HepG2 (cell line): ENCODE measurements around the gene ZNF814. TPM values are rescaled to one million over a fixed set of nuclear protein-coding genes. Genes with fewer than 3 reads are reported as not detected.
"Not testable (repeated sequence)": the region's sequence is repeated elsewhere in the genome, so short reads cannot be mapped to it uniquely, and the experiment has no call there.

Experiments
- ATAC-seq: fragments of 200-7000 bp; cut with Tn5 transposase; 3 replicates; pipeline ENCODE4 v1.9.1; 2020; ENCODE audit warnings: mild to moderate bottlenecking, moderate library complexity
- BruUV-seq: library from RNA; stranded (reverse); fragments of 400-500 nt; replicated peaks from 2 replicates; lab custom pipeline; 2021; lab: Mats Ljungman, UMichigan
- CTCF ChIA-PET: fragments of 300-600 bp; formaldehyde crosslinking; extraction: SDS; loops from one replicate; lab custom pipeline; 2021; ENCODE audit warnings: low total read pairs, inconsistent platforms, low intra/inter-chr PET ratio; lab: Yijun Ruan, JAX
- POLR2A ChIA-PET: fragments of 350-600 bp; sonication (Branson Sonifier 250); formaldehyde crosslinking; loops from one replicate; lab custom pipeline; 2020; ENCODE audit warnings: antibody characterized with exemption, inconsistent platforms; lab: Yijun Ruan, JAX
- DNase-seq: peaks from one replicate; pipeline ENCODE4 v3.0.0-alpha.2; 2015; ENCODE audit warnings: low spot score
- FAIRE-seq: peaks from 3 replicates; lab custom pipeline; 2011; peaks lifted over from hg19 to GRCh38; lab: Jason Lieb, UNC
- H2AFZ ChIP-seq: one replicate; pipeline ENCODE4 v1.6.1; 2011; ENCODE audit warnings: low read length, inconsistent platforms
- H3K27ac ChIP-seq: fragments of 300-600 bp; 3 replicates; pipeline ENCODE4 v1.8.0; 2011; ENCODE audit warnings: mixed run types, mild to moderate bottlenecking, mixed read lengths, low read length, inconsistent platforms; ENCODE audit not compliant: insufficient read depth; ENCODE audit errors: extremely low read length
- H3K27me3 ChIP-seq, 2 experiments: fragments of 200-600 bp in 1 of 2; 2 replicates in 1 of 2; 3 replicates in 1 of 2; pipeline versions ENCODE4 v1.6.0 to v1.8.0; 2011; ENCODE audit warnings: low read length in 2 of 2, mild to moderate bottlenecking in 2 of 2, moderate library complexity in 2 of 2, inconsistent platforms in 1 of 2; ENCODE audit not compliant: insufficient read depth in 2 of 2, control insufficient read depth in 1 of 2
- H3K36me3 ChIP-seq, 2 experiments: fragments of 200-600 bp in 1 of 2; replicated peaks in 1 of 2; 2 replicates in 1 of 2; 3 replicates in 1 of 2; pipeline versions ENCODE4 v1.5.1 to v1.8.0; 2011; ENCODE audit warnings: low read length in 2 of 2, inconsistent platforms in 1 of 2; ENCODE audit not compliant: insufficient read depth in 2 of 2, control insufficient read depth in 1 of 2
- H3K4me1 ChIP-seq: 2 replicates; pipeline ENCODE4 v1.5.1; 2012; ENCODE audit warnings: low read length, inconsistent platforms; ENCODE audit not compliant: insufficient read depth
- H3K4me2 ChIP-seq: 2 replicates; pipeline ENCODE4 v1.6.0; 2011; ENCODE audit warnings: low read depth, low read length, inconsistent platforms
- H3K4me3 ChIP-seq, 3 experiments: fragments of 200-600 bp in 1 of 3; sonication (generic), shearing (Covaris generic) in 1 of 3; replicated peaks in 1 of 3; 2 replicates each; pipeline ENCODE4 v1.5.1; 2011 to 2016; ENCODE audit warnings: low read length in 3 of 3, inconsistent platforms in 2 of 3, low read depth in 2 of 3, mild to moderate bottlenecking in 2 of 3, control low read depth in 1 of 3, mixed read lengths in 1 of 3; ENCODE audit not compliant: insufficient read depth in 1 of 3
- H3K79me2 ChIP-seq: one replicate; pipeline ENCODE4 v1.6.1; 2011; ENCODE audit warnings: low read length, inconsistent platforms; ENCODE audit not compliant: insufficient read depth
- H3K9ac ChIP-seq: 2 replicates; pipeline ENCODE4 v1.6.0; 2011; ENCODE audit warnings: mild to moderate bottlenecking, low read depth, low read length, inconsistent platforms; ENCODE audit not compliant: insufficient read depth
- H3K9me3 ChIP-seq: 2 replicates; pipeline ENCODE4 v1.5.1; 2012; ENCODE audit warnings: mild to moderate bottlenecking, low read length
- H4K20me1 ChIP-seq: 2 replicates; pipeline ENCODE4 v1.6.0; 2011; ENCODE audit warnings: inconsistent platforms, mild to moderate bottlenecking, low read length, moderate library complexity; ENCODE audit not compliant: insufficient read depth
- GZF1 ChIP-seq: sonication (generic); formaldehyde crosslinking; IDR thresholded peaks from 2 replicates; pipeline ENCODE4 v1.5.1; 2020; ENCODE audit warnings: mild to moderate bottlenecking, missing genetic modification reagents
- PLRG1 ChIP-seq: fragments of 450-650 bp; conservative IDR thresholded peaks from 2 replicates; pipeline ENCODE4 v1.6.1; 2016
- RBM22 ChIP-seq: fragments of 200-400 bp; formaldehyde crosslinking; optimal IDR thresholded peaks from 2 replicates; pipeline ENCODE3; 2017; ENCODE audit warnings: mild to moderate bottlenecking, low read length, moderate library complexity
- SP4 ChIP-seq: sonication (generic); formaldehyde crosslinking; IDR thresholded peaks from 2 replicates; pipeline ENCODE4 v1.8.1; 2023; ENCODE audit warnings: mild to moderate bottlenecking, missing genetic modification reagents
- ZC3H13 ChIP-seq: sonication (generic); formaldehyde crosslinking; IDR thresholded peaks from 2 replicates; pipeline ENCODE4 v1.8.1; 2023; ENCODE audit warnings: mild to moderate bottlenecking, missing genetic modification reagents, moderate library complexity
- WGBS: methylation state at CpG from one replicate; pipeline ENCODE4 v1.1.6; 2017; ENCODE audit warnings: low lambda C conversion rate; 5-methylcytosine and 5-hydroxymethylcytosine counted together
- in situ Hi-C: cut with HindIII; loops from 2 replicates; pipeline ENCODE4 v1.10.0; 2017; ENCODE audit warnings: low pct_unique_long_range_greater_than_20kb; ENCODE audit not compliant: extremely low pct_ligation_motif_present
- intact Hi-C: fragments of 100-400 bp; cut with micrococcal nuclease; formaldehyde crosslinking; loops from one replicate; pipeline ENCODE4 v1.10.0; 2022; ENCODE audit not compliant: unreplicated experiment
- polyA plus RNA-seq, 8 experiments: library from polyadenylated mRNA; depleted of rRNA in 3 of 8; stranded (reverse) in 7 of 8; unstranded in 1 of 8; fragments of >200 nt; fragmentation: Illumina TruSeq in 4 of 8; extraction: Trizol in 4 of 8; gene quantifications; 2 replicates each; pipeline versions ENCODE4 v1.2.1 to v1.2.3, GENCODE V29; 2011 to 2016; ENCODE audit warnings: low read depth in 4 of 8, missing spikeins in 1 of 8, mixed read lengths in 1 of 8; ENCODE audit not compliant: insufficient read depth in 1 of 8
- total RNA-seq, 5 experiments: library from RNA; depleted of rRNA; stranded (reverse); fragments of >200 nt; fragmentation: Illumina TruSeq; extraction: Trizol; gene quantifications; 2 replicates each; pipeline ENCODE4 v1.2.3, GENCODE V29; 2016; ENCODE audit warnings: low read depth in 1 of 5
- TF ChIP-seq, protein P1 (sequence below): sonication (generic); formaldehyde crosslinking; IDR thresholded peaks from 2 replicates; pipeline ENCODE4 v1.4.0; 2020; ENCODE audit warnings: mild to moderate bottlenecking, missing genetic modification reagents
- TF ChIP-seq, protein P2 (sequence below): sonication (generic); formaldehyde crosslinking; IDR thresholded peaks from 2 replicates; pipeline ENCODE4 v1.8.1; 2023; ENCODE audit warnings: mild to moderate bottlenecking, missing genetic modification reagents, borderline replicate concordance

Gene ZNF814
- total and polyA plus RNA-seq, 2 of the 13 experiments (the other 11 are each of a cell fraction or from before 2014, with no cell fraction given): 2.5 to 3.4 TPM

- Histone ChIP-seq H2AFZ (no peak overlapping the region), H3K9ac (no peak overlapping the region), H3K27me3 (no peaks in the 10 kb centered on the region), H3K4me1 (no peaks in the 10 kb centered on the region), H3K27ac (no peak overlapping the region), H3K4me3 (no peak overlapping the region), H3K79me2 (no peaks in the 10 kb centered on the region), H4K20me1 (no peaks in the 10 kb centered on the region), H3K9me3 (peaks cover 4% of the 10 kb centered on the region; the same call in 1 of the 2 replicates), H3K4me2 (no peak overlapping the region), H3K36me3 (peaks cover 5 to 24% of the 10 kb centered on the region in 2 experiments)
- in situ Hi-C loops: no loop called here
- no TSS peak for BruUV-seq
- no peak for ATAC-seq
- DNase-seq: no peak
- WGBS: 98% methylated on average over 2 of the region's 2 CpGs
- ChIA-PET POLR2A (no interaction called here), CTCF (no interaction called here)
- no peak for TF ChIP-seq SP4 (CRISPR knock-in tag)
- no peak for TF ChIP-seq GZF1
- TF ChIP-seq RBM22: peak; percentile 60
- TF ChIP-seq, protein P1, sequence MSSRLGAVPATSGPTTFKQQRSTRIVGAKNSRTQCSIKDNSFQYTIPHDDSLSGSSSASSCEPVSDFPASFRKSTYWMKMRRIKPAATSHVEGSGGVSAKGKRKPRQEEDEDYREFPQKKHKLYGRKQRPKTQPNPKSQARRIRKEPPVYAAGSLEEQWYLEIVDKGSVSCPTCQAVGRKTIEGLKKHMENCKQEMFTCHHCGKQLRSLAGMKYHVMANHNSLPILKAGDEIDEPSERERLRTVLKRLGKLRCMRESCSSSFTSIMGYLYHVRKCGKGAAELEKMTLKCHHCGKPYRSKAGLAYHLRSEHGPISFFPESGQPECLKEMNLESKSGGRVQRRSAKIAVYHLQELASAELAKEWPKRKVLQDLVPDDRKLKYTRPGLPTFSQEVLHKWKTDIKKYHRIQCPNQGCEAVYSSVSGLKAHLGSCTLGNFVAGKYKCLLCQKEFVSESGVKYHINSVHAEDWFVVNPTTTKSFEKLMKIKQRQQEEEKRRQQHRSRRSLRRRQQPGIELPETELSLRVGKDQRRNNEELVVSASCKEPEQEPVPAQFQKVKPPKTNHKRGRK: no peak
- TF ChIP-seq PLRG1: no peak
- TF ChIP-seq, protein P2, sequence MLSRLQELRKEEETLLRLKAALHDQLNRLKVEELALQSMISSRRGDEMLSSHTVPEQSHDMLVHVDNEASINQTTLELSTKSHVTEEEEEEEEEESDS (CRISPR knock-in tag): no peak
- TF ChIP-seq ZC3H13 (CRISPR knock-in tag): peak; percentile 14; the same call in 1 of the 2 replicates
- no peak for FAIRE-seq
- intact Hi-C loops: no loop called here
Measured at GRCh38 chr19:57870225-57870624, 18.6 kb downstream of the ZNF814 start.

DNA sequence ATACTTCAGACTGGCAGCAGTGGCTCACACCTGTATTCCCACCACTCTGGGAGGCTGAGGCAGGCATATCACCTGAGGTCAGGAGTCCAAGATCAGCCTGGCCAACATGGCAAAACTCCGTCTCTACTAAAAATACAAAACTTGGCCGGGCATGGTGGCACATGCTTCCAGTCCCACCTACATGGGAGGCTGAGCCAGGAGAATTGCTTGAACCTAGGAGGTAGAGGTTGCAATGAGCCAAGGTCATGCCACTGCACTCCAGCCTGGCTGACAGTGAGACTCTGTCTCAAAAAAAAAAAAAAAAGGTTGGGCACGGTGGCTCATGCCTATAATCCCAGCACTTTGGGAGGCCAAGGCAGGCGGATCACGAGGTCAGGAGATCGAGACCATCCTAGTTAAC, 19.2 kb downstream of the ZNF814 start:
- H3K27ac ChIP-seq, ATAC-seq, BruUV-seq, H3K27me3 ChIP-seq, H3K9ac ChIP-seq, in situ Hi-C loops, H3K4me3 ChIP-seq, DNase-seq, H3K4me1 ChIP-seq, intact Hi-C loops, CTCF ChIA-PET, POLR2A ChIA-PET, H4K20me1 ChIP-seq, H3K4me2 ChIP-seq, H2AFZ ChIP-seq, H3K9me3 ChIP-seq, H3K79me2 ChIP-seq, FAIRE-seq: not testable (repeated sequence)
- 94% methylated on average over 6 of the region's 6 CpGs for WGBS
- TF ChIP-seq ZC3H13 (CRISPR knock-in tag): peak; percentile 74; the same call in 1 of the 2 replicates
- peaks cover 6 to 29% of the 10 kb centered on the region in 2 experiments for H3K36me3 ChIP-seq
